Measurements from ENCODE around the gene BBS10. TPM values are rescaled to one million over a fixed set of nuclear protein-coding genes. Genes with fewer than 3 reads are reported as not detected.

Gene BBS10
- total and polyA plus RNA-seq, 2 of the 8 experiments (the other 6 are each of a cell fraction or from before 2014, with no cell fraction given): 4.4 to 9.2 TPM

GRCh38 chr12:76312315-76312714 lies 35.9 kb downstream of the BBS10 start:
- POLR2A ChIA-PET (ENCODE audit: partially characterized antibody): no interaction called here
- no peak overlapping the region for H3K23ac ChIP-seq (ENCODE audit: insufficient read length)
- WGBS, 2 experiments (ENCODE audit: extremely low coverage in 1 of 2, insufficient coverage in 1 of 2, insufficient read length in 1 of 2, insufficient replicate concordance in 2 of 2, low coverage in 1 of 2, low lambda C conversion rate in 2 of 2, missing lambda C conversion rate in 1 of 2): 75% methylated on average over 7 of the region's 7 CpGs; no CpG with 5 or more reads in 1 of the 2 experiments
- no peak for DNase-seq (ENCODE audit: low read depth in 1 of 2, low spot score in 2 of 2)
- CTCF ChIA-PET (ENCODE audit: partially characterized antibody): interaction anchor here (0.8 to 1.4 kb wide), 2 partner anchors 9 to 154 kb away, joined by 3 to 5 read pairs; no protein-coding TSS in a partner anchor
- no peak overlapping the region for H2AK5ac ChIP-seq (ENCODE audit: low read depth, low read length)
- H3K56ac ChIP-seq (replicated peaks; ENCODE audit: insufficient read length, low read depth, low read length): no peak overlapping the region
- H2BK120ac ChIP-seq (replicated peaks; ENCODE audit: low read depth, low read length): no peak overlapping the region
- H3K9ac ChIP-seq (replicated peaks in 1 of 4; ENCODE audit: extremely low read depth in 1 of 4, low read depth in 3 of 4, low read length in 3 of 4): no peak overlapping the region
- H4K8ac ChIP-seq (ENCODE audit: extremely low read depth, insufficient read depth, low read length): no peak overlapping the region
- no peak overlapping the region for H2BK15ac ChIP-seq (ENCODE audit: low read length)
- H3K14ac ChIP-seq (ENCODE audit: insufficient read length): no peak overlapping the region
- H4K5ac ChIP-seq (ENCODE audit: insufficient read length, low read depth, low read length): no peak overlapping the region
- no peaks in the 10 kb centered on the region for H3K79me2 ChIP-seq (ENCODE audit: control insufficient read depth in 1 of 2, insufficient read depth in 2 of 2, low read length in 2 of 2)
- H2BK12ac ChIP-seq (ENCODE audit: low read depth, low read length): no peak overlapping the region
- H2AFZ ChIP-seq (ENCODE audit: low read length): peak overlapping the region; percentile 56; the same call in 1 of the 2 replicates
- no peaks in the 10 kb centered on the region for H3K79me1 ChIP-seq (ENCODE audit: low read depth, low read length)
- H3K4me1 ChIP-seq (replicated peaks in 1 of 4; ENCODE audit: control insufficient read depth in 3 of 4, insufficient read depth in 4 of 4, low read length in 3 of 4): peaks cover 0 to 2% (median 0%) of the 10 kb centered on the region in 4 experiments; a peak in 1 of 7 replicates
- no peaks in the 10 kb centered on the region for H3K36me3 ChIP-seq (ENCODE audit: control insufficient read depth in 2 of 4, insufficient read depth in 4 of 4, low read length in 3 of 4)
- no peak overlapping the region for H4K91ac ChIP-seq (replicated peaks; ENCODE audit: insufficient read length, low read length)
- H3K18ac ChIP-seq (ENCODE audit: extremely low read depth, low read length): no peak overlapping the region; the same call in 1 of the 2 replicates
- H3K4me3 ChIP-seq (ENCODE audit: extremely low read depth in 1 of 4, insufficient read depth in 2 of 4, low read depth in 3 of 4, low read length in 4 of 4): no peak overlapping the region
- no peaks in the 10 kb centered on the region for H3K9me3 ChIP-seq (ENCODE audit: insufficient read depth in 2 of 2, low read depth in 1 of 2, low read length in 1 of 2)
- peak overlapping the region in 1 of 2 experiments; percentile 9; a peak in 2 of 4 replicates for H3K4me2 ChIP-seq (ENCODE audit: insufficient read depth in 1 of 2, low read depth in 2 of 2, low read length in 2 of 2)
- H3K4ac ChIP-seq (replicated peaks; ENCODE audit: insufficient read length, low read depth, low read length): no peak overlapping the region
- H3K27me3 ChIP-seq (replicated peaks in 1 of 4; ENCODE audit: control insufficient read depth in 3 of 4, extremely low read depth in 1 of 4, insufficient read depth in 3 of 4, low read length in 3 of 4): no peaks in the 10 kb centered on the region; a peak in 1 of 7 replicates
- H3K27ac ChIP-seq (ENCODE audit: low read depth, low read length): no peak overlapping the region
- H4K20me1 ChIP-seq (replicated peaks in 1 of 2; ENCODE audit: control insufficient read depth in 1 of 2, insufficient read depth in 2 of 2, low read length in 2 of 2): no peaks in the 10 kb centered on the region
- no peaks in the 10 kb centered on the region; the same call in 1 of the 2 replicates for H3K23me2 ChIP-seq (ENCODE audit: low read depth, low read length)
- H2BK20ac ChIP-seq (ENCODE audit: low read length): no peak overlapping the region; the same call in 1 of the 2 replicates
- FAIRE-seq: no peak
- no peak overlapping the region for H2BK5ac ChIP-seq (ENCODE audit: low read depth, low read length)
- TF ChIP-seq SAP30 (IDR thresholded peaks at IDR 0.05; ENCODE audit: insufficient read depth, insufficient replicate concordance, low read length) (no peak), HDAC2 (IDR thresholded peaks at IDR 0.05; ENCODE audit: borderline replicate concordance in 1 of 2, low read depth in 2 of 2, low read length in 2 of 2) (no peak), TEAD4 (IDR thresholded peaks at IDR 0.05; ENCODE audit: low read depth, low read length) (no peak), CREB1 (IDR thresholded peaks at IDR 0.05) (no peak), CHD1 (IDR thresholded peaks at IDR 0.05; ENCODE audit: low read depth, low read length) (no peak), E2F6 (IDR thresholded peaks at IDR 0.05) (no peak), EP300 (IDR thresholded peaks at IDR 0.05; ENCODE audit: borderline replicate concordance in 1 of 2, low read depth in 2 of 2, low read length in 2 of 2) (no peak), JUND (IDR thresholded peaks at IDR 0.05; ENCODE audit: low read length) (no peak), FOSL1 (IDR thresholded peaks at IDR 0.05; ENCODE audit: insufficient read depth, low read depth, low read length) (no peak), MAX (IDR thresholded peaks at IDR 0.05) (no peak), NRF1 (IDR thresholded peaks at IDR 0.05; ENCODE audit: low read depth, low read length) (no peak), RAD21 (IDR thresholded peaks at IDR 0.05 in 1 of 2, conservative IDR thresholded peaks at IDR 0.05 in 1 of 2; ENCODE audit: low read depth in 2 of 2, low read length in 2 of 2) (no peak)

Measured in H1 (cell line).